ENCODE data around the gene RAD51B. TPM values are rescaled to one million over a fixed set of nuclear protein-coding genes. Genes with fewer than 3 reads are reported as not detected.

The RAD51B gene
- polyA plus RNA-seq, 3 donors = 2.4 to 4.9 (median 3.3) TPM

- H3K27ac ChIP-seq (ENCODE audit: low read depth, low read length) = no peak overlapping the region
- WGBS, 3 donors = 50 to 77% (median 59%) methylated on average over 1 of the region's 1 CpG
Observed at GRCh38 chr14:68236582-68237458, 417.2 kb downstream of the RAD51B start.

- 91 to 95% (median 93%) methylated on average over 1 of the region's 1 CpG for WGBS, 3 donors
- no peak overlapping the region for H3K27ac ChIP-seq (ENCODE audit: low read depth, low read length)
Observed at GRCh38 chr14:68238551-68238950, 419.0 kb downstream of the RAD51B start.

GRCh38 chr14:68238976-68239375 lies 419.4 kb downstream of the RAD51B start:
- H3K27ac ChIP-seq (ENCODE audit: low read depth, low read length) = no peak overlapping the region
- WGBS, 3 donors = 73 to 76% (median 75%) methylated on average over 3 of the region's 3 CpGs

GRCh38 chr14:68239988-68240771 lies 420.6 kb downstream of the RAD51B start:
- H3K27ac ChIP-seq (ENCODE audit: low read depth, low read length) = no peak overlapping the region
- WGBS, 3 donors = 51 to 66% (median 64%) methylated on average over 9 of the region's 9 CpGs

- no peak overlapping the region for H3K27ac ChIP-seq (ENCODE audit: low read depth, low read length)
- WGBS, 3 donors = 58 to 91% (median 85%) methylated on average over 6 of the region's 6 CpGs
Observed at GRCh38 chr14:68241862-68242487, 422.4 kb downstream of the RAD51B start.

GRCh38 chr14:68243450-68244010 lies 424.0 kb downstream of the RAD51B start:
- H3K27ac ChIP-seq (ENCODE audit: low read depth, low read length) = no peak overlapping the region
- 54 to 72% (median 65%) methylated on average over 3 of the region's 3 CpGs for WGBS, 3 donors

GRCh38 chr14:68244262-68244980 lies 424.8 kb downstream of the RAD51B start:
- WGBS, 3 donors = 45 to 51% (median 50%) methylated on average over 4 of the region's 4 CpGs
- H3K27ac ChIP-seq (ENCODE audit: low read depth, low read length) = no peak overlapping the region

GRCh38 chr14:68245146-68246073 lies 425.8 kb downstream of the RAD51B start:
- WGBS, 3 donors = 35 to 53% (median 39%) methylated on average over 7 of the region's 7 CpGs
- H3K27ac ChIP-seq (ENCODE audit: low read depth, low read length) = peak overlapping the region; percentile 26

- WGBS, 3 donors = 30 to 43% (median 36%) methylated on average over 3 of the region's 3 CpGs
- no peak overlapping the region for H3K27ac ChIP-seq (ENCODE audit: low read depth, low read length)
Observed at GRCh38 chr14:68246074-68246785, 426.7 kb downstream of the RAD51B start.

- WGBS, 3 donors = 44 to 65% (median 50%) methylated on average over 2 of the region's 2 CpGs
Observed at GRCh38 chr14:68246786-68247105, 427.2 kb downstream of the RAD51B start.

GRCh38 chr14:68247274-68247673 lies 427.7 kb downstream of the RAD51B start:
- WGBS, 3 donors = 42 to 57% (median 45%) methylated on average over 3 of the region's 3 CpGs
- H3K27ac ChIP-seq (ENCODE audit: low read depth, low read length) = no peak overlapping the region

More at GRCh38 chr14:68246786-68247105, 427.2 kb downstream of the RAD51B start:
- no peak overlapping the region for H3K27ac ChIP-seq (ENCODE audit: low read depth, low read length)

- H3K27ac ChIP-seq (ENCODE audit: low read depth, low read length) = no peak overlapping the region
- 25 to 39% (median 29%) methylated on average over 4 of the region's 4 CpGs for WGBS, 3 donors
Observed at GRCh38 chr14:68247676-68248268, 428.2 kb downstream of the RAD51B start.

- no peak overlapping the region for H3K27ac ChIP-seq (ENCODE audit: low read depth, low read length)
- WGBS, 3 donors = 55 to 62% (median 57%) methylated on average over 7 of the region's 7 CpGs
Observed at GRCh38 chr14:68248481-68249255, 429.1 kb downstream of the RAD51B start.

GRCh38 chr14:68249661-68250451 lies 430.3 kb downstream of the RAD51B start:
- 51 to 52% (median 51%) methylated on average over 3 of the region's 3 CpGs for WGBS, 3 donors

More at GRCh38 chr14:68249661-68250451, 430.3 kb downstream of the RAD51B start:
- no peak overlapping the region for H3K27ac ChIP-seq (ENCODE audit: low read depth, low read length)

All from adipose tissue (tissue), 3 donors.